Naive B cell (primary cell): ENCODE measurements around the gene ZNF669. TPM values are rescaled to one million over a fixed set of nuclear protein-coding genes. Genes with fewer than 3 reads are reported as not detected.
"Not testable (repeated sequence)": the region's sequence is repeated elsewhere in the genome, so short reads cannot be mapped to it uniquely, and the experiment has no call there.

Source experiments
- ATAC-seq, 2 donors: fragments of 150-1000 bp; cut with Tn5 transposase; 2 replicates each; pipeline ENCODE4 v1.10.0; 2021; ENCODE audit warnings: low read depth in 2 of 2, mild to moderate bottlenecking in 2 of 2, moderate library complexity in 2 of 2
- DNase-seq: peaks from one replicate; pipeline ENCODE4 v3.0.0; 2022
- H3K27ac Mint-ChIP-seq, 6 donors: one replicate each; pipeline ENCODE4 v1.8.0; 2020 to 2022; ENCODE audit warnings: mild to moderate bottlenecking in 6 of 6, mixed read lengths in 6 of 6, moderate library complexity in 5 of 6, inconsistent platforms in 2 of 6
- H3K27me3 Mint-ChIP-seq, 3 donors: one replicate each; pipeline ENCODE4 v1.8.0; 2021 to 2022; ENCODE audit warnings: mixed read lengths in 3 of 3, mild to moderate bottlenecking in 1 of 3
- H3K36me3 Mint-ChIP-seq, 2 donors: one replicate each; pipeline ENCODE4 v1.8.0; 2020 to 2022; ENCODE audit warnings: mixed read lengths in 2 of 2, inconsistent platforms in 1 of 2, mild to moderate bottlenecking in 1 of 2
- H3K4me1 Mint-ChIP-seq, 3 donors: one replicate each; pipeline ENCODE4 v1.8.0; 2020 to 2022; ENCODE audit warnings: mixed read lengths in 3 of 3, inconsistent platforms in 1 of 3, mild to moderate bottlenecking in 1 of 3, moderate library complexity in 1 of 3
- H3K4me3 Mint-ChIP-seq, 8 donors: one replicate each; pipeline ENCODE4 v1.8.0; 2020 to 2022; ENCODE audit warnings: mild to moderate bottlenecking in 8 of 8, mixed read lengths in 8 of 8, moderate library complexity in 8 of 8, inconsistent platforms in 2 of 8
- H3K9me3 Mint-ChIP-seq, 7 donors: one replicate each; pipeline ENCODE4 v1.8.0; 2020 to 2022; ENCODE audit warnings: mixed read lengths in 7 of 7, mild to moderate bottlenecking in 5 of 7, inconsistent platforms in 2 of 7, moderate library complexity in 1 of 7
- polyA plus RNA-seq, 6 donors: library from polyadenylated mRNA; unstranded; fragments of 300-500 nt; fragmentation: Illumina TruSeq; gene quantifications; one replicate each; pipeline ENCODE4 v1.2.3, GENCODE V29; 2021; ENCODE audit warnings: low read depth in 6 of 6

The ZNF669 gene
- 10 to 100 TPM; 40.1 to 82.0 (median 63.6) TPM for polyA plus RNA-seq

- ATAC-seq (peak; percentile 94 to 95), DNase-seq (peak; percentile 98)
- H3K4me1 Mint-ChIP-seq: peaks cover 0 to 15% (median 14%) of the 10 kb centered on the region in 3 donors
- peak within 1 kb of the TSS; percentile 86 to 96 (median 94) for H3K27ac Mint-ChIP-seq
- H3K36me3 Mint-ChIP-seq: peaks cover 28 to 38% of the 10 kb centered on the region in 2 donors
- H3K27me3 Mint-ChIP-seq: peaks cover 16 to 27% (median 21%) of the 10 kb centered on the region in 3 donors
- peak within 1 kb of the TSS; percentile 87 to 96 (median 95) for H3K4me3 Mint-ChIP-seq
- H3K9me3 Mint-ChIP-seq: peaks cover 0 to 41% (median 24%) of the 10 kb centered on the region in 7 donors
Observed at GRCh38 chr1:247103859-247104591, at the start of gene ZNF669. Gene ZNF669 (minus strand): TSS chr1:247104356. CDS start chr1:247104199, 157 bp downstream.

GRCh38 chr1:247147781-247148180 is 43.6 kb upstream of the ZNF669 start:
- DNase-seq: no peak
- ATAC-seq: no peak
- Mint-ChIP-seq H3K9me3 (peaks cover 15 to 77% (median 67%) of the 10 kb centered on the region in 7 donors), H3K27me3 (no peaks in the 10 kb centered on the region), H3K36me3 (peaks cover 35 to 40% of the 10 kb centered on the region in 2 donors), H3K27ac (no peak overlapping the region), H3K4me1 (no peaks in the 10 kb centered on the region), H3K4me3 (no peak overlapping the region)

- Mint-ChIP-seq H3K9me3 (peaks cover 14 to 79% (median 68%) of the 10 kb centered on the region in 7 donors), H3K36me3 (peaks cover 35 to 47% of the 10 kb centered on the region in 2 donors)
- not testable (repeated sequence) for H3K27me3 Mint-ChIP-seq, DNase-seq, H3K4me3 Mint-ChIP-seq, H3K27ac Mint-ChIP-seq, H3K4me1 Mint-ChIP-seq, ATAC-seq
Observed at GRCh38 chr1:247147120-247147519, 43.0 kb upstream of the ZNF669 start.

- H3K9me3 Mint-ChIP-seq: peaks cover 14 to 81% (median 71%) of the 10 kb centered on the region in 7 donors
- peak overlapping the region in 1 of 8 donors; percentile 29 for H3K4me3 Mint-ChIP-seq
- no peaks in the 10 kb centered on the region for H3K27me3 Mint-ChIP-seq
- no peaks in the 10 kb centered on the region for H3K4me1 Mint-ChIP-seq
- peak overlapping the region in 1 of 6 donors; percentile 27 for H3K27ac Mint-ChIP-seq
- peaks cover 38 to 48% of the 10 kb centered on the region in 2 donors for H3K36me3 Mint-ChIP-seq
- DNase-seq: no peak
- ATAC-seq: no peak
Observed at GRCh38 chr1:247146671-247147070, 42.5 kb upstream of the ZNF669 start.

- Mint-ChIP-seq H3K4me3 (no peak overlapping the region), H3K27me3 (no peaks in the 10 kb centered on the region), H3K36me3 (peaks cover 41 to 50% of the 10 kb centered on the region in 2 donors), H3K9me3 (peaks cover 16 to 81% (median 71%) of the 10 kb centered on the region in 7 donors), H3K27ac (no peak overlapping the region), H3K4me1 (no peaks in the 10 kb centered on the region)
- ATAC-seq (no peak), DNase-seq (no peak)
Observed at GRCh38 chr1:247145279-247145678, 41.1 kb upstream of the ZNF669 start.

- not testable (repeated sequence) for H3K4me3 Mint-ChIP-seq, H3K4me1 Mint-ChIP-seq
- peaks cover 52 to 72% of the 10 kb centered on the region in 2 donors for H3K36me3 Mint-ChIP-seq
Observed at GRCh38 chr1:247139557-247139956, 35.4 kb upstream of the ZNF669 start.

GRCh38 chr1:247131236-247131635 is 27.1 kb upstream of the ZNF669 start:
- DNase-seq: no peak
- ATAC-seq: no peak
- Mint-ChIP-seq H3K4me3 (no peak overlapping the region), H3K4me1 (peaks cover 7 to 20% (median 16%) of the 10 kb centered on the region in 3 donors), H3K9me3 (peaks cover 10 to 54% (median 44%) of the 10 kb centered on the region in 7 donors), H3K27ac (no peak overlapping the region), H3K27me3 (no peaks in the 10 kb centered on the region), H3K36me3 (peaks cover 28 to 30% of the 10 kb centered on the region in 2 donors)

More at GRCh38 chr1:247139557-247139956, 35.4 kb upstream of the ZNF669 start:
- Mint-ChIP-seq H3K9me3 (peaks cover 31 to 93% (median 82%) of the 10 kb centered on the region in 7 donors), H3K27ac (peak overlapping the region in 1 of 6 donors; percentile 32)
- not testable (repeated sequence) for ATAC-seq, H3K27me3 Mint-ChIP-seq, DNase-seq

- H3K9me3 Mint-ChIP-seq: peaks cover under 1 to 20% (median 12%) of the 10 kb centered on the region in 7 donors
- peak overlapping the region; percentile 81 to 99 (median 92) for H3K4me3 Mint-ChIP-seq
- ATAC-seq, H3K36me3 Mint-ChIP-seq, H3K27me3 Mint-ChIP-seq, DNase-seq: not testable (repeated sequence)
- peaks cover 7 to 16% (median 16%) of the 10 kb centered on the region in 3 donors for H3K4me1 Mint-ChIP-seq
- H3K27ac Mint-ChIP-seq: peak overlapping the region; percentile 29 to 95 (median 71)
Observed at GRCh38 chr1:247127519-247128282, 23.5 kb upstream of the ZNF669 start.

- peaks cover 7 to 13% (median 11%) of the 10 kb centered on the region in 3 donors for H3K4me1 Mint-ChIP-seq
- not testable (repeated sequence) for H3K27me3 Mint-ChIP-seq, DNase-seq, H3K4me3 Mint-ChIP-seq, H3K27ac Mint-ChIP-seq, H3K36me3 Mint-ChIP-seq
- ATAC-seq: peak; percentile 49 to 51
- H3K9me3 Mint-ChIP-seq: peaks cover 0 to 12% (median 7%) of the 10 kb centered on the region in 7 donors
Observed at GRCh38 chr1:247126601-247127000, 22.4 kb upstream of the ZNF669 start.

- H3K4me3 Mint-ChIP-seq, H3K27me3 Mint-ChIP-seq, H3K36me3 Mint-ChIP-seq, DNase-seq, H3K27ac Mint-ChIP-seq: not testable (repeated sequence)
- Mint-ChIP-seq H3K9me3 (peaks cover 0 to 12% (median 7%) of the 10 kb centered on the region in 7 donors), H3K4me1 (peaks cover 7 to 13% (median 11%) of the 10 kb centered on the region in 3 donors)
- peak; percentile 97 for ATAC-seq
Observed at GRCh38 chr1:247126166-247126565, 22.0 kb upstream of the ZNF669 start.

- DNase-seq (no peak), ATAC-seq (no peak)
- Mint-ChIP-seq H3K27ac (no peak overlapping the region), H3K4me1 (no peaks in the 10 kb centered on the region), H3K27me3 (no peaks in the 10 kb centered on the region), H3K36me3 (no peaks in the 10 kb centered on the region), H3K9me3 (peaks cover 0 to 5% (median 2%) of the 10 kb centered on the region in 7 donors), H3K4me3 (peak overlapping the region in 1 of 8 donors; percentile 26)
Observed at GRCh38 chr1:247121382-247121781, 17.2 kb upstream of the ZNF669 start.

- not testable (repeated sequence) for DNase-seq, H3K27me3 Mint-ChIP-seq, ATAC-seq, H3K4me1 Mint-ChIP-seq, H3K4me3 Mint-ChIP-seq, H3K36me3 Mint-ChIP-seq, H3K27ac Mint-ChIP-seq, H3K9me3 Mint-ChIP-seq
Observed at GRCh38 chr1:247120408-247120668, 16.2 kb upstream of the ZNF669 start.

- Mint-ChIP-seq H3K27ac (no peak overlapping the region), H3K9me3 (peaks cover 0 to 5% (median 2%) of the 10 kb centered on the region in 7 donors), H3K4me1 (peaks cover 0 to 4% (median 0%) of the 10 kb centered on the region in 3 donors), H3K27me3 (no peaks in the 10 kb centered on the region), H3K4me3 (no peak overlapping the region), H3K36me3 (no peaks in the 10 kb centered on the region)
- no peak for DNase-seq
- ATAC-seq: no peak
Observed at GRCh38 chr1:247119600-247120407, 15.6 kb upstream of the ZNF669 start.
